ENCODE measurements around the gene IQCH.
"Not testable (repeated sequence)": the region's sequence is repeated elsewhere in the genome, so short reads cannot be mapped to it uniquely, and the experiment has no call there.

IQCH gene

GRCh38 chr15:67361100-67361499, 106.5 kb downstream of the IQCH start:
- no peak for DNase-seq

- not testable (repeated sequence) for DNase-seq
Observed at GRCh38 chr15:67363712-67364111, 109.1 kb downstream of the IQCH start.

- DNase-seq = no peak
Observed at GRCh38 chr15:67365994-67366393, 111.4 kb downstream of the IQCH start.

- no peak for DNase-seq
Observed at GRCh38 chr15:67366904-67367303, 112.3 kb downstream of the IQCH start.

- no peak for DNase-seq
Observed at GRCh38 chr15:67369359-67369998, 114.9 kb downstream of the IQCH start.

- no peak for DNase-seq
Observed at GRCh38 chr15:67370206-67370954, 115.8 kb downstream of the IQCH start.

- no peak for DNase-seq
Observed at GRCh38 chr15:67372543-67372942, 118.0 kb downstream of the IQCH start.

GRCh38 chr15:67372986-67373675, 118.5 kb downstream of the IQCH start:
- DNase-seq = no peak

GRCh38 chr15:67373971-67374370, 119.4 kb downstream of the IQCH start:
- no peak for DNase-seq

GRCh38 chr15:67379530-67379929, 124.9 kb downstream of the IQCH start:
- no peak for DNase-seq

GRCh38 chr15:67380921-67381320, 126.3 kb downstream of the IQCH start:
- DNase-seq = peak; percentile 5

GRCh38 chr15:67381416-67382045, 126.9 kb downstream of the IQCH start:
- DNase-seq = no peak

GRCh38 chr15:67382723-67383122, 128.1 kb downstream of the IQCH start:
- DNase-seq = no peak

- DNase-seq = no peak
Observed at GRCh38 chr15:67383899-67384298, 129.3 kb downstream of the IQCH start.

GRCh38 chr15:67384761-67385160, 130.2 kb downstream of the IQCH start:
- no peak for DNase-seq

- DNase-seq = no peak
Observed at GRCh38 chr15:67385971-67386370, 131.4 kb downstream of the IQCH start.

- no peak for DNase-seq
Observed at GRCh38 chr15:67386947-67387346, 132.4 kb downstream of the IQCH start.

- no peak for DNase-seq
Observed at GRCh38 chr15:67389975-67390374, 135.4 kb downstream of the IQCH start.

GRCh38 chr15:67394873-67395639, 140.5 kb downstream of the IQCH start:
- DNase-seq = no peak

GRCh38 chr15:67396114-67396513, 141.5 kb downstream of the IQCH start:
- DNase-seq = no peak

- DNase-seq = no peak
Observed at GRCh38 chr15:67397139-67397538, 142.6 kb downstream of the IQCH start.

GRCh38 chr15:67399925-67400324, 145.3 kb downstream of the IQCH start:
- no peak for DNase-seq

GRCh38 chr15:67400890-67401289, 146.3 kb downstream of the IQCH start:
- no peak for DNase-seq

All from stimulated activated CD4-positive, alpha-beta T cell treated with anti-CD3 and anti-CD28 coated beads, Interleukin-1b, Interleukin-23, amount 100 ng/mL, for 48 hours (primary cell).